ENCODE measurements around the gene TBC1D10B.

TBC1D10B gene

GRCh38 chr16:30355954-30356308 is 14.4 kb downstream of the TBC1D10B start:
- Histone ChIP-seq H3K4me3 (ENCODE audit: low read depth, low read length) (peak overlapping the region; percentile 89), H3K27me3 (ENCODE audit: insufficient read depth, low read depth, severe bottlenecking) (no peaks in the 10 kb centered on the region), H3K36me3 (peaks cover 76% of the 10 kb centered on the region), H3K27ac (peak overlapping the region; percentile 87), H3K9me3 (ENCODE audit: severe bottlenecking) (no peaks in the 10 kb centered on the region)
- DNase-seq: no peak
- no peak for TF ChIP-seq CTCF (IDR thresholded peaks at IDR 0.05; ENCODE audit: low read depth, low read length)

GRCh38 chr16:30355144-30355953 is 14.9 kb downstream of the TBC1D10B start, which contains the start of gene CD2BP2:
TSS of gene CD2BP2 (minus strand) at chr16:30355308. CDS start at chr16:30354681, 627 bp downstream.
- no peaks in the 10 kb centered on the region for H3K9me3 ChIP-seq (ENCODE audit: severe bottlenecking)
- TF ChIP-seq CTCF (IDR thresholded peaks at IDR 0.05; ENCODE audit: low read depth, low read length): no peak
- peak within 1 kb of the TSS; percentile 89 for H3K4me3 ChIP-seq (ENCODE audit: low read depth, low read length)
- H3K27me3 ChIP-seq (ENCODE audit: insufficient read depth, low read depth, severe bottlenecking): no peaks in the 10 kb centered on the region
- peaks cover 76% of the 10 kb centered on the region for H3K36me3 ChIP-seq
- peak; percentile 96 for DNase-seq
- H3K27ac ChIP-seq: peak within 1 kb of the TSS; percentile 87

GRCh38 chr16:30354423-30355143 is 15.7 kb downstream of the TBC1D10B start:
- Histone ChIP-seq H3K36me3 (peaks cover 71% of the 10 kb centered on the region), H3K27ac (peak overlapping the region; percentile 87), H3K9me3 (ENCODE audit: severe bottlenecking) (no peaks in the 10 kb centered on the region), H3K27me3 (ENCODE audit: insufficient read depth, low read depth, severe bottlenecking) (no peaks in the 10 kb centered on the region), H3K4me3 (ENCODE audit: low read depth, low read length) (peak overlapping the region; percentile 89)
- DNase-seq: no peak
- no peak for TF ChIP-seq CTCF (IDR thresholded peaks at IDR 0.05; ENCODE audit: low read depth, low read length)

GRCh38 chr16:30353438-30354129 is 16.7 kb downstream of the TBC1D10B start:
- no peak for DNase-seq
- Histone ChIP-seq H3K36me3 (peaks cover 61% of the 10 kb centered on the region), H3K9me3 (ENCODE audit: severe bottlenecking) (no peaks in the 10 kb centered on the region), H3K4me3 (ENCODE audit: low read depth, low read length) (no peak overlapping the region), H3K27ac (no peak overlapping the region), H3K27me3 (ENCODE audit: insufficient read depth, low read depth, severe bottlenecking) (no peaks in the 10 kb centered on the region)
- TF ChIP-seq CTCF (IDR thresholded peaks at IDR 0.05; ENCODE audit: low read depth, low read length): no peak

- peak; percentile 40 for TF ChIP-seq CTCF (IDR thresholded peaks at IDR 0.05; ENCODE audit: low read depth, low read length)
- Histone ChIP-seq H3K4me3 (ENCODE audit: low read depth, low read length) (no peak overlapping the region), H3K9me3 (ENCODE audit: severe bottlenecking) (no peaks in the 10 kb centered on the region), H3K27me3 (ENCODE audit: insufficient read depth, low read depth, severe bottlenecking) (no peaks in the 10 kb centered on the region), H3K36me3 (peaks cover 53% of the 10 kb centered on the region), H3K27ac (no peak overlapping the region)
- DNase-seq: no peak
Measured at GRCh38 chr16:30352488-30353401, 17.5 kb downstream of the TBC1D10B start.
